ACHN (cell line): Measurements from ENCODE around the gene MPP2.
"Not testable (repeated sequence)": the region's sequence is repeated elsewhere in the genome, so short reads cannot be mapped to it uniquely, and the experiment has no call there.

Source experiments
- DNase-seq: peaks from one replicate; pipeline ENCODE4 v3.0.0-alpha.2; 2015
- in situ Hi-C: cut with HindIII; loops from 2 replicates; pipeline ENCODE4 v1.10.0; 2017; ENCODE audit warnings: low sequenced_read_pairs, low pct_ligation_motif_present, low pct_unique_long_range_greater_than_20kb

MPP2 gene, protein sequence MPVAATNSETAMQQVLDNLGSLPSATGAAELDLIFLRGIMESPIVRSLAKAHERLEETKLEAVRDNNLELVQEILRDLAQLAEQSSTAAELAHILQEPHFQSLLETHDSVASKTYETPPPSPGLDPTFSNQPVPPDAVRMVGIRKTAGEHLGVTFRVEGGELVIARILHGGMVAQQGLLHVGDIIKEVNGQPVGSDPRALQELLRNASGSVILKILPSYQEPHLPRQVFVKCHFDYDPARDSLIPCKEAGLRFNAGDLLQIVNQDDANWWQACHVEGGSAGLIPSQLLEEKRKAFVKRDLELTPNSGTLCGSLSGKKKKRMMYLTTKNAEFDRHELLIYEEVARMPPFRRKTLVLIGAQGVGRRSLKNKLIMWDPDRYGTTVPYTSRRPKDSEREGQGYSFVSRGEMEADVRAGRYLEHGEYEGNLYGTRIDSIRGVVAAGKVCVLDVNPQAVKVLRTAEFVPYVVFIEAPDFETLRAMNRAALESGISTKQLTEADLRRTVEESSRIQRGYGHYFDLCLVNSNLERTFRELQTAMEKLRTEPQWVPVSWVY

DNA sequence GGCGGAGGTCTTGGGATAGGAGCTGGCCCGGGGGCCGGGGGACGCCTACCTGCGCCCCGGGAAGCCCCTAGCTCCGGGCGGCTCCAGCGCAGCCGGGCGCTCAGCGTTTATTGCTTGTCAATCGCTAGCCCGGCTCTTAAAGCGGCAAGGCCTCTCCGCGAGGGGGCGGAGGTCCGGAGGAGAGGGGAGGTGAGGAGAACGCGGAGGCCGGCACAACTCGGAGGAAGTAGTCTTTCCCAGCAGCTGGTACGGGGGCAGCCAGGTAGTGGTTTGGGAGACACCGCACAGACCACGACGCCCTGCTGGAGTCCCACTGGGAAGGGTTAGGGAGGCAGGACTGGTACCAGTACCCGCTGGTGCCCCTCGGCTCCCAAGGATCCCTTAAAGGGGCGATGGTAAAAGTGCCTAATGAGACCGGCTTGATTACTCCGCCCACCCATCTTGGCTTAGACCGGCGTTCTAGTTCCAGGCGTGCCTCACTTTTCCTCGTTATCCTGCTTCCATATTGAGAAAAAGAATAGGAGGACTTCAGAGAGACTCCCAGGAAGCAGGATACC lies at the start of gene MPP2:
Gene MPP2 (minus strand): TSS at position 112 of the 557 bp plus-strand sequence. CDS start 3,076 bp downstream, outside the sequence.
- in situ Hi-C loops, result no loop called here

DNA sequence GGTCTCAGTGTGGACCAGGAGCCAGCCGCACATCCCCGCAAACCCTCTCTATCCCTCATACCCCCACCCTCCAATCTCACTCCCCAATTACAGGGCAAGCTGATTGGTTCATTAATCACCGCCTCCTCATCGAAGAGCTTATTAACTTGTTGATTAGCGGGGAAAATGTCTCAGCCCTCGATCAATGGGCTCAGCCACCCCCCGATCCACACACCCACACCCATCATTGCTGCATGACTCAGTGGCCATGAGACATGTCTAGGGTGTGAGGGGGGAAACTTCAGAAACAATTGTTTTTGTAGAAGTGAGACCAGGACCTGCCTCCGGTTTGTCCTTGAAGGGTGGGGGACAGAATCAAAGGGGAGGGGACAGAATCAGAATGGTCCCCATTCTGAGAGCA lies 48.9 kb upstream of the MPP2 start:
- DNase-seq, result no peak
- in situ Hi-C loops, result no loop called here

More for the DNA sequence above, at the start of gene MPP2:
- no peak for DNase-seq

DNA sequence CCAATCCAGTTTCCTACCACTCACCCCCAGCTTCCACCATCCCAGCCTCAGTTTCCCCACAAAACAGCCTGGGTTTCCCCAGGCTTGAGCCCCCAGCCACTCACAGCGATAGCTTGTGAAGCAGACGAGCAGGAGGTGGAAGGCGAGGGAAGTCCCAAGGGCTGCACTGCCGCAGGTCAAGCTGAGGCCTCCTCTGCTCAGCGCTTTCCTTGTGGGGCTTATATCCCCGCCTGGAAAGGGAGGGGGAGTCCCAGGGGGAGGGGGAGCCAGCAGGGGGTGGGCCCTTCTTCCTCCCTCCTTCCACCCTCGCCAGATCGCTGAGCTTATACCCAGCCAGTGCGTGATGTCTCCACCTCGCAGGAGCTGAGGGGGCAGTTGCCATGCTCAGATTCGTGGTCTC lies 46.4 kb upstream of the MPP2 start, which contains the start of gene PYY:
Gene PYY (minus strand): TSS at position 195 of the 400 bp plus-strand sequence. CDS start 457 bp downstream, outside the sequence.
- in situ Hi-C loops, result no loop called here
- DNase-seq, result no peak

DNA sequence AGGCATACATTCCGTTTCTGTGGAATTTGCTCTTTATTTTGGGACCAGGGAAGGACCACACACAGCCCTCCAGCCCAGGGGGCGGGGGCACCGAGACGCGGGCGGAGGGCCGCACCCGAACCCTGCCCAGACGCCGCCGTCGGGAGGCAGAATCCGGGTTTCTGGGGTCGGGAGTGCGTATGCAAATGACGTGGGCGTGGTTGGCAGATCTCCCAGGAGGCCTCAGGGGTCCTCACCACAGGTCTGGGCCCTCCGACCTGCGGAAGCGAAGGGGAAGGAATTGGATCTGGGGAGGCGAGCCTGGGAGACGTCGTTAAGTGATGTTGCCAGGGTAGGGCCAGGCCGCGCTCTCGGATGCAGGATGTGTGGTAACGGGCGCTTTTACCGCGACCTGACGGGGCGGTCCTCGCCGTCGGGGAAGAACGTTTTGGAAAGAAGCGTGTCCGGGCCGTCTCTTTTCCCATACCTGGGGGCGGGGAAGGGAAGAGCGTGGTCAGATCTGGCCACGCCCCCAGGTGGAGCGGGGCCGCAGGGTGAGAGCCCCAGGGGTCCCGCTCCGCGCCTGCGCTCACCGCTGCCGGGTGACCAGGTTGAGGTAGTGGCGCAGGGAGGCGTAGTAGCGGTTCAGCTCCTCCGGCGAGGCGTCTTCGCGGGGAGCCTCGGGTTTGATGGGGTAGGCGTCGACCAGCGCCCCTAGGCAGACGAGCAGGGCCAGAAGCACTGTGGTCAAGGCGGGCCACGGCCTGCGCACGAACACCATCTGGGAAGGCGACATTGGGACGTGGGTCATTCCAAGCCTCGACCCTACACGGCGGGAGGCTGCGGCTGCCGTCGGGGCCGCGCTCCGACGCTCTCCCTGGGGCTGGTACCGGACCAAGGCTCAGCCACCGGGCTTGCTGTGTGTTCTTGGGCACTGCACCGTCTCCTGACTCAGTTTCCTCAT lies 45.7 kb upstream of the MPP2 start:
- in situ Hi-C loops, result no loop called here
- DNase-seq, result no peak

DNA sequence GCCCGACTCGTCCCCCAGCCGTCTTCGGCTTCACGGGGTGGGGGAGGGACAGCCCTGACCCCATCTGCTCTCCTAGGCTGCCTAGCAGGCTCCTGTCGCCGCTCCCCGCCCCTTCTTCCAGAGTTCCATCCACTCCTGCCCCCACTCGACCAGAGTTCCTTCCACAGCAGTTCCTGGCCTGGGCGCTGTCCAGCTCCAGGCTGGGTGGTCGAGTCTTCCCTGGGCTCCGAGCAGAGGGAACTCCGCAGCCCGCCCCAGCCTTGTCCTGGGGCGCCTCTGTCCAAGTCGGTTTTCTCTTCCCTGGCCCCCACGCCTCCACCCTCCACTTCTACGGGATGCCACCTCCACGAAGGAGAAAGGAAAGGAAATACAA lies 45.0 kb upstream of the MPP2 start:
- no peak for DNase-seq
- in situ Hi-C loops, result no loop called here

DNA sequence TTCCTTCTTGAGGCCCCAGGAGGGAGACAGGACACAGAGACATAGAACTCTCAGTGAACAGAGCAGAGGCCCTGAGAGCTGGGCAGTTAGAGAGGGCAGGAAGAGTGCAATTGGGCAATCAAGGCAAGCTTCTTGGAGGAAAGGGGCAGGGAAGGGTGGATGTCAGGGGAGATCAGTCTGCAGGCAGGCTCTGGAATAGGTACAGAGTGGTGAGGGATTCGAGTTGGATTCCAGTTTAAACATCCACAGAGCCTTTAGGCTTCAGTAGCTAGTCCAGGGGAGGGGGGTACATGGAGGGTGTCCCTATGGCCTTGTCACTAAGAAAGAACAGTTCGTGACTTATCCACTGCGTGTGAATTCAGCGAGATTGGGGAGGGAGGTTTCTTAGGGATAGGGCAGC lies 44.4 kb upstream of the MPP2 start:
- in situ Hi-C loops, result no loop called here
- DNase-seq, result no peak

DNA sequence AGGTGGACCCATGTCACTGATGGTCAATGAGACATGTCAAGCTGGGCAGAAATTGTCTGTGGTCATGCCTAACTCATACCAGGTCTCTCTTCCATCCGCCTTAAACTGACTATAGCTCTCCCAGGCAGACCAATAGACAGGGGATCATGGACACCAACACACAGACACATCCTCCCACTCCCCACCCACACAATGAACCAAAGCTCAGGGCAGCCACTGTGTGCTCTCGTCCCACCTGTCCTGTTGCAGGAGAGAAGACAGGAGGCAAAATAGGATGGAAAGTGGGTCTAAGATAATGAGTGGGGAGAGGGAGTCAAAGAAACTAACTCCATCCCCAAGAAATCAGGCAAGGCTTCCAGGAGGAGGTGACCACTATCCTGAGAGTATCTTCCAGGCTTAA lies 43.2 kb upstream of the MPP2 start:
- DNase-seq, result no peak
- in situ Hi-C loops, result no loop called here

DNA sequence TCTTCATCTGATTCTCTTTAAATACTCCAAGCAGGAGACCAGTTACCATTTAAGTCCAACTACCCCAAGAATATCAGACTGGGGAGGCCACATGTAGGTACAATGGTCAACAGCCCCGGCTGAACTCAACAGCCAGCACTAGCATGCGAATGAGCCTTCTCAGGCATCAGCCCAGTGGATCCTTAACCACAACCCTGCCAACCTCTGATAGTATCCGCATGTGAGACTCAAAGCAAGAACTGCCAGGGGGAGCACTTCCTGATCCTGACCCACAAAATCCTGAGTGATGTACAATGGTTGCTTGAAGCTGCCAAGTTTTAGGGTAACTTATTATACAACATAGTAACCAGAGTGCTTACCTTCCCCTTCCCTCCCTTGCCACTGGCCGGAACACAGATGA lies 42.4 kb upstream of the MPP2 start:
- in situ Hi-C loops, result no loop called here
- DNase-seq, result peak; percentile 31

DNA sequence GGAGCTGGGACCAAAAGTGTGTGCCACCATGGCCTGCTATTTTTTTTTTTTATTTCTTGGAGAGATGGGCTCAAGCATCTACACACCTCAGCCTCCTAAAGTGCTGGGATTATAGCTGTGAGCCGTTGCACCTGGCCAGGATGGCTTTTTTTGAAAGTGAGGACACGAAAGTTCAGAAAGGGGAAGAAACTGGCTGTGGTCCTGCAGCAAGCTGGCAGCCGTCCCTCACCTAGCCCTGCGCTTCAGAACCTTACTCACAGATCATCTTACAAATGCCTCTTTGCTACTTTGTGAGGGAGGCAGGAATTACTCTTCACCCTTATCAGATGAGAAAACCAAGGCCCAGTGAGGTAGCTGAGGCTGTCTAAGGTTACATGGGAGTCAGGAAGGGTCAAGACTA lies 39.4 kb upstream of the MPP2 start:
- in situ Hi-C loops, result no loop called here
- no peak for DNase-seq

DNA sequence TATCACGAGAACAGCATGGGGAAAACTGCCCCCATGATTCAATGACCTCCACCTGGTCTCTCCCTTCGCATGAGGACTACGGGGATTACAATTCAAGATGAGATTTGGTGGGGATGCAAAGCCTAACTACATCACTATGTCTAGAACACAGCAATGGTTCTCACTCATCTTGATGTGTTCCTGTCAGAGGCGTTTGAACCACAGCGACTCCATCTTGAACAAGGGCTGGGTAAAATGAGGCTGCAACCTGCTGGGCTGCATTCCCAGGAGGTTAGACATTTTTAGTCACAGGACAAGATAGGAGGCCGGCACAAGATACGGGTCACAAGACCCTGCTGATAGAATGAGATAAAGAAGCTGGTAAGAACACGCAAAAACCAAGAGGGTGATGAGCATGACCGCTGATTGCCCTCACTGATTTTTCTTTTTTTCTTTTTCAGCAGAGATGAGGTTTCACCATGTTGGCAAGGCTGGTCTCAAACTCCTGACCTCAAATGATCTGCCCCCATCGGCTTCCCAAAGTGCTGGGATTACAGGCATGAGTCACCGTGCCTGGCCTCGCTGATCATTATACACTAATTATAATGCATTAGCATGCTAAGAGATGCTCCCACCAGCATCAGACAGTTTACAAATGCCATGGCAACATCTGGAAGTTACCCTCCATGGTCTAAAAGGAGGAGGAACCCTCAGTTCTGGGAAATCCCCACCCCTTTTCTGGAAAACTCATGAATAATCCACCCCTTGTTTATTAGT lies 37.9 kb upstream of the MPP2 start:
- in situ Hi-C loops, result no loop called here

DNA sequence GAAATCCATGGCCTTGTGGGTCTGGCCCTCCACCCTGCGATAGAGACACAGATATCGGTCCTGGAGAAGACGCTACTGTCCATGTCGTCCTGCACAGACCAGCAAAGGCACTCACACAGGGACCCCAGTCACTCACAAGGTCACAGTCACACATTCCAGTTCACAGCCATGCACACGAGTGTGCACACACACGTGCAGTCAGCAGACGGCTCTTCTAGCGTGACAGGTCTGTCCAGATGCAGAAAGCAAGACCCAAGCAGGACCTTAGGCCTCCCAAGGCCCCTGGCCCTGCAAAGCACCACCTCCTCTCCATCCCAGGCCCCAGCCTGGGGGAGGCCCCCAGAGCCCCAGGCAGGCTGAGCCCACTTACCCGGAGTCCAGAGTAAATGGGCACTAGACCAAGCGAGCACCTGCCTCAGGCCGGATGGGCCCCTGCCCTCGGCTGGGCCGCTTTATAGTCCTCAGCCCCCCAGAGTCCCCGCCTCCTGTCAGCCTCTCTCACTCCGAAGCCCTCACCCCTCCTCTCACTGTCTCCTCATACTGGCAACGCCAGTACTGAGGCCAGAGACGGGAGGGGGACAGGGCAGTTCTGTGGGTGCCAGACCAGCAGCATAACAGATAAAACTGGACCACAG lies 34.8 kb upstream of the MPP2 start, which contains the start of gene PPY:
Gene PPY (minus strand): TSS at position 426 of the 635 bp plus-strand sequence. CDS start 822 bp downstream, outside the sequence.
- DNase-seq, result no peak
- in situ Hi-C loops, result no loop called here

More for the DNA sequence above, 37.9 kb upstream of the MPP2 start:
- DNase-seq, result no peak

DNA sequence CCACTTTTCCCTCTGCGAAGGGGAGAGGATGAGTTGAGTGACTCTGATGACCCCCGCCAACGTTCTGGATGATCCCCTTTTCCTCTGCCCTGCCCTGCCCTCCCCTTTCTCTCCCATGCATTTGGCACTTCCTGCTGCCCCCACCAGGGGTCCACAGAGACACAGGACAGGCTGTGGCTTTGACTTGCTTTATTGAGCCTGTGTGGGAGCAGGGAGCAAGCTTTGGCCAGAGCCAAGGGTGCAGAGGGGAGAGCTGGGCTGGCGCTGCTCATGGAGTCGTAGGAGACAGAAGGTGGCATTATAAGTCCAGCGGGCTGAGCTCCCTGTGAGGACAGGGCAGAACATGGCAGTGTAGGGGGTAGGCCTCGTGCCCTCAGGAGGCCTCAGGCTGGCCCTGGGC lies 33.3 kb upstream of the MPP2 start:
- peak; percentile 64 for DNase-seq
- in situ Hi-C loops, result no loop called here

DNA sequence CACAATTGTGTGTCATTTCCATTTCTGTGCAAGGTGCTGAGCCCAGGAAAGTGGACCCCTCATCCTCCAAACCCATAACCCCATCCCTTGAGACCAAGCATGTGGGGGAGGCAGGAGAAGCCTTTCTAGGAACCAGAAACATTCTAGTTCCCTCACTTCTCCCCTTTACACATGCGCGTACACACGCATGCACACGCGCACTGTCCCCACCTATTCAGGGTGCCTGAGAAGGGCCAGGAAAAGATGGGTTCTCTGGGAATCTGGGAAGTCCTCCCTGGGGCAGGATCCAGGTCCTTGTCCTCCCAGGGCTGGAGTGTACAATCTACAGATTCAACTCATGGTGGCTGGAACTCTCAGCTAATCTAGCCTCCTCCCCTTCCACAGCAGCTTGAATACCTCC lies 32.5 kb upstream of the MPP2 start:
- in situ Hi-C loops, result no loop called here
- DNase-seq, result no peak

DNA sequence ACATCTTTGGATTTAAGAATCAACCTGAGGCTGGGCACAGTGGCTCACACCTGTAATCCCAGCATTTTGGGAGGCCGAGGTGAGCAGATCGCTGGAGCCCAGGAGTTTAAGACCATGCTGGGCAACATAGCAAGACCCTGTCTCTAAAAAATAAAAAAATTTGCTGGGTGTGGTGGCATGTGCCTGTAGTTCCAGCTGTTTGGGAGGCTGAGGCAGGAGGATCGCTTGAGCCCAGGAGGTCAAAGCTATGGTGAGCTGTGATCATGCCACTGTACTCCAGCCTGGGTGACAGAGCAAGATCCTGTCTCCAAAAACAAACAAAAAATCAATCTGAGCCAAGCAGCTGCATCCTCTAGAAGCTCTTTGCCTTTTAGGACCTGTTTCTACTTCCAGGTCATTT lies 32.1 kb upstream of the MPP2 start:
- in situ Hi-C loops, DNase-seq: not testable (repeated sequence)

DNA sequence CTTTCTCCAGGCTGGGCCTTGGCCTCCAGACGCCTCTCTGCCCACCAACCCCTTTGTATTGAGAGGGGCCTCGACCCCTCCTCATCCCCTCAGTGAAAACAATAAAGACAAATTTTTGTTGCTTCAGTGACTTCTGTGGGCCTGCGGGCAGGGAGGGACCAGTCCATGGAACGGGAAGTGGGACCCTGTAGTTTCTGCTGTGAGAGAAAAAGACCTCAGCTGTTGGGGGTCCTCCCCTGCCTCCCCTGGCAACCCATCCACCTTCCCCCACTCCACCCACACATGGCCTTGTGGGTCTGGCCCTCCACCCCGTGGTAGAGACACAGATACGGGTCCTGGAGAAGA lies 31.5 kb upstream of the MPP2 start:
- in situ Hi-C loops, result no loop called here
- no peak for DNase-seq

DNA sequence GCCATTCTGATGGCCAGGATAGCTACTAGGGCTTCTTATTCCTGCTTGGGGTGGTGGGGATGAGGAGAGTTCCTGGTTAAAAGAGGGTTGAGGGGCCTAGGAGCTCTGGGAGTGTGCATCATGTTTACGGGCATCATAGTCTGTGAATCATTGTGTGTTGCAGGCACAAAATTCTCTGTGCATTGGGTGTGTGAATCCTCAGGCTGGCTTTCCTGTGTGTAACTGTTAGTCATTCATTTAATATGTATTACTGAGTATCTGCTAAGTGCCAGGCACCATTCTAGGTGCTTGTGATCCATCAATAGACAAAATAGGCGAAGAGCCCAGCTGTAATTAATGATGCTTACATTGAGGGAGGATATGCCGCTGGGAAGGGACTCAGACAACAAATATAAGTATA lies 29.1 kb upstream of the MPP2 start:
- no peak for DNase-seq
- in situ Hi-C loops, result no loop called here

DNA sequence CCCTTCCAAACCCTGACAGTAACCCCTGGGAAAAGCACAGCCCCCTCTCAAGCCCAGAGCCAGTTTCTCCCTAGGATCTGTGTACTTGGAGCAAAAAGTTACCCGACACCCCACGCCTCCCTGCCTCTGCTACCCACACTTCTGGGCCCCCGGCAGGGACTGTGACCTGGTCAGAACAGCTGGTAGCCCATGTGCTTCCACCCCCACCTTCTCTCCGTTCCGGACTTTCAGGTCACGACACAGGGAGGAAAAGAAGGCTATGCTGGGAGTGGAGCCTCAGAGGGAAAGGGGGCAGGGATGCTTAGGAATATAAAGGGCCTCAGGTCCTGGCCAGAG lies 28.6 kb upstream of the MPP2 start:
- no peak for DNase-seq
- in situ Hi-C loops, result no loop called here
